KBM-7 (cell line): ENCODE measurements around the gene PRXL2A.

Source experiments
- DNase-seq: peaks from one replicate; pipeline ENCODE4 v3.0.0-alpha.2; 2015
- in situ Hi-C: fragments of 300-500 bp; cut with MboI; formaldehyde crosslinking; loops from 2 replicates; pipeline ENCODE4 v1.14.3; 2020; ENCODE audit warnings: low sequenced_read_pairs, low pct_unique_long_range_greater_than_20kb, mixed read lengths

The PRXL2A gene

DNA sequence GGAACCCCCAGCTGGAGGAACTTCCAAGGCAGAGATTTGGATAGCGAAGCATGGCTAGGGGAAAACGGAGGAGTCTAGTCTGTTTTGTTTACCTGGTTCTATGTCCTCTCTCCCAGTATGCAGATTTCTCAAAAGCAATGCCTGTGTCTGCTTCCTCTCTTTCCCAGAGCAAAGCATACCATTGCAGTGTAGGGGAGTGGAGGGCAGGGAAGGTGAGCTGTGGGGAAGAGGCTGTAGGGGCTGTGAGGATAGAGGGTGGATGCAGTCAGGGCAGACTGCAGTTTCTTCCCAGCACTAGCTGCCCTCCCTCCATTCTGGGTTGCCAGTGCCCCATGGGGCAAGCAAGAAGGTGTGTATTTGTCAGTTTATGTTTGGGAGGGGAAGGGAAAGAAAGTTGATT is 28.9 kb downstream of the PRXL2A start:
- DNase-seq = no peak
- in situ Hi-C loops = no loop called here

DNA sequence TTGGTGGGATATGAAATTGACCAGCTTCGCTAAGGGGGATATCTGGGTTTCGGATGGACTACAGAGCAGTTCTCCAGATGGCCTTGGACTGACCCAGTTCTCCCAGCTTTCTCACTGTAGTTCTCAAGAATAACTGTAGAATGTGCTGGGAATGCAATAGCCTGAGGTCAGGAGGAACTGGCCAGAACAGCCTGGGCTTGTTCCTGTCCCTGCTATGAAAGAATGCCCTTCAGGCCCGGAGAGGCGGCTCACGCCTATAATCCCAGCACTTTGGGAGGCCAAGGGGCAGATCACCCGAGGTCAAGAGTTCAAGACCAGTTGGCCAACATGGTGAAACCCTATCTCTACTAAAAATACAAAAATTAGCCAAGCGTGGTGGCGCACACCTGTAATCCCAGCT is 33.5 kb downstream of the PRXL2A start:
- DNase-seq = no peak
- in situ Hi-C loops = no loop called here

- DNase-seq = no peak
Observed at GRCh38 chr10:80442879-80443278, 34.5 kb downstream of the PRXL2A start.

DNA sequence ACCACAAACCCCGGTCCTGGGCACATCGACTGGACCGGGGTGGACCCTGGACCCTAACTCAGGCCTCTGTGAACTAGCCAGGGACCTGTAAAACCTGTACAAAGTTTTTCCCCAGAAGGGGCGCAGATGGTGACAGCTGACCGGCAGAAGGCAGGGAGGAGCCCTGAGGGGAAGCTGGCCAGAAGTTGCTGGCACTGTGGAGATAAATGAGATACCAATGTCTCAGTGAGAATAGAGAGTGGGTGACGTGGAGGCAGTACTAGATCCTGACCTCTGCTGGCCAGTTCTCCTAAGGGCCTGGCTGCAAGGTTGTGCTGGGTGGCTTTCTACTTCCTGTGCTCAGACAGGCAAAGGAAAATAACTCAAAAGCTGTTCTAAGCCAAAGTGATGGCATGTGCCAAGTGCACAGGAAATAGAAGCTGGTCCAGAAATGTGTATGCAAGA is 35.2 kb downstream of the PRXL2A start:
- in situ Hi-C loops = no loop called here

More at GRCh38 chr10:80442879-80443278, 34.5 kb downstream of the PRXL2A start:
- in situ Hi-C loops = no loop called here

DNA sequence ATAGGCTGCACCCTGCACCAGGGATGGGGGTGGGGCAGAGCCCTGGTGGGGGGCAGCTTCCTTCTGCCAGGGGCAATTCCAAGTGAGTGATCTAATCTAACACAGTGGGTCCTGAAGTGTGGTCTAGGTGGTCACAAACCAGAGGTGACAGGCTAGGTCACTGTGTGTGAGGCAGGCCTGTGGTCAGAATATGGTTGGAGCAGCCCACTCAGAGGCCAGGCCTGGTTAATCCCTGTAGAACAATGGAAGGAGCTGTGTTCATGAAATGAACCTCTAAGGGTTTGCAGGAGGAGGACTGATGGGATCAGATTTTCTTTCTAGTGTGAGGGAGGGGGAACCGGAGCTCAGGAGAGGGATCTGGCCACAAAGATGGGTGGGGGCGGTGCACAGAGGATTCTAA is 35.8 kb downstream of the PRXL2A start:
- in situ Hi-C loops = no loop called here
- DNase-seq = no peak

More for the DNA sequence above, 35.2 kb downstream of the PRXL2A start:
- no peak for DNase-seq

GRCh38 chr10:80444646-80445319 is 36.4 kb downstream of the PRXL2A start:
- in situ Hi-C loops = no loop called here
- peak; percentile 89 for DNase-seq

- in situ Hi-C loops = no loop called here
- no peak for DNase-seq
Observed at GRCh38 chr10:80447436-80448190, 39.3 kb downstream of the PRXL2A start.

- in situ Hi-C loops = no loop called here
- no peak for DNase-seq
Observed at GRCh38 chr10:80448209-80448942, 40.0 kb downstream of the PRXL2A start.

- in situ Hi-C loops = no loop called here
- DNase-seq = no peak
Observed at GRCh38 chr10:80449520-80449919, 41.2 kb downstream of the PRXL2A start.

- in situ Hi-C loops = loop anchor here (5.0 kb wide), 1 partner anchor 56 kb away; no protein-coding TSS in a partner anchor
- no peak for DNase-seq
Observed at GRCh38 chr10:80451132-80451531, 42.8 kb downstream of the PRXL2A start.

DNA sequence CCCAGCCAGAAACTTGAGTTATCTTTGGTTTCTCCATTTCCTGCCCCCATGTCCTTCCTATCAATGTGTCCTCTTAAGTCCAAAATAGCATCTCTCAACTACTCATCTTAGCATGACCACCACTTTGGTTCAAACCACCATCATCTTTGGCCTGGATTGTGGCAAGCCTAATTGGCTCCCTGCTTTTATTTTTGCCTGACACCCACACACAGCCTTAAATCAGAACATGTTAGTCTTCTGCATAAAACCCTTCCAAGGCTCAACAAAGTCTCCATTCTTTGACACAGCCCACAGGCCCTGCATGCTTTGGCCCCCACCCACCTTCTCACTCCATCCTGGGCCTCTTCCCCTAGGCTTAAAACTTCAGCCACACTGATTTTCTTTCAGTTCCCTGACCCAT is 43.7 kb downstream of the PRXL2A start:
- in situ Hi-C loops = loop anchor here (5.0 kb wide), 1 partner anchor 55 kb away; no protein-coding TSS in a partner anchor
- no peak for DNase-seq

DNA sequence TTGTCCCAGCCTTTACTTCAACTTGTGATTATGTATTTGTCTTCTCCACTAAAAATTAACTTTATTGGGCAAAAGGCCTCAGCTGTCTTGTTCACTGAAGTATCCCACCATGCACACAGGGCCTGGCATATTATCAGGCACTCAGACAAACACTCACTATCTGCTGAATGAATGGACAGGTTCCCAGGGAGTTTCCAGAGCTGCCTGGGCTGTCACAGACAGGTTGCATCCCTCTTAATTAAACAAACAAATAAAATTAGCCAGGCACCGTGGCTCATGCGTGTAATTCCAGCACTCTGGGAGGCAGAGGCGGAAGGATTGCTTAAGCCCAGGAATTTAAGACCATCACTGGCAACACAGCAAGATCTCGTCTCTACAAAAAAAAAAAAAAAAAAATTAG is 44.3 kb downstream of the PRXL2A start:
- in situ Hi-C loops = loop anchor here (5.0 kb wide), 1 partner anchor 55 kb away; no protein-coding TSS in a partner anchor
- no peak for DNase-seq

GRCh38 chr10:80453056-80453841 is 44.9 kb downstream of the PRXL2A start:
- peak; percentile 60 for DNase-seq
- in situ Hi-C loops = loop anchor here (5.0 kb wide), 1 partner anchor 54 kb away; no protein-coding TSS in a partner anchor

GRCh38 chr10:80453842-80454512 is 45.6 kb downstream of the PRXL2A start, which contains the start of gene TSPAN14:
Gene TSPAN14, plus strand, starts transcription at chr10:80454310. Its CDS starts 34,924 bp downstream, at chr10:80489234.
- DNase-seq = no peak
- in situ Hi-C loops = loop anchor here (5.0 kb wide), 1 partner anchor 53 kb away; no protein-coding TSS in a partner anchor

- in situ Hi-C loops = loop anchor here (5.0 kb wide), 1 partner anchor 53 kb away; no protein-coding TSS in a partner anchor
- DNase-seq = no peak
Observed at GRCh38 chr10:80454513-80455460, 46.4 kb downstream of the PRXL2A start.

DNA sequence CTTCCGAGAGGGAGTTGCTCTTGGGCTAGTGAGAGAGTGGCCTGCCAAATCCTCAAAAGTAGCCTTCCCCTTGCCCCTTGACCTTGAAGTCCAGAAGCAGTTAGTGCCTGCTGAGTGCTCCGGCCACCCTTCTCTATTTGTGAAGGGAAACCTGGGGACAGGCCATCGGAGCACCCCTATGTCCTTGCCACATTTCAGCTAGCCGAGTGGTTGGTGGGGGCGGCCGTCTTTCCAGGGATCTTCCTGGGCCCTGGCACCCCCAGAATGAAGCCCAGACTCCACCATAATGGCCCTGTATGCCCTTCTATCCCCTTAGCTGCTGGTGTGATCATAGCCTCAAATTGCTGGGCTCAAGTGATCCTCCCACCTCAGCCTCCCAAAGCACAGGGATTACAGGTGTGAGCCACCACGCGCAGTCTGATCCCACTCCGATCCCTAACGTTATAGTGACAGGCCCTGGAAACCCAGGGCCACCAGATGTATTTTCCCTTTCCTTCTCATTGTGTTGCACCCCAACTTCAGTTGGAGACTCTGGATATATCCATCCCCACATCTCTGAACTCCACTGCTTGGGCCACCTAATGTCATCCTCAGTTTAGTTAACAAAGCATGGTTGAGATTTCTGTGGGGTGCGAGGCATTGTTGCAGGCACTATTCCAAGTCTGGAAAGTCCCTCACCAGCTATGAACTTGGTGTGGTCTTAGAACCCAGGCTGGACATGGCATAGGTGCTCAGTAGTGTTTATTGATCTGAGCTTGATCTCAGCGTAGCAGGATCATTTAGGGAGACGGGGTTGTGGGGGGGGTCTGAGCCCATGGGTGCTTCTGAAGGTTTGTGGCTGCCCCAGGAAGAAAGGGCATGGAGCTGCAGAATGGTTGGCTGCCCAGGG is 47.4 kb downstream of the PRXL2A start:
- DNase-seq = no peak
- in situ Hi-C loops = no loop called here
